ENCODE data around the gene CACUL1.

DNA sequence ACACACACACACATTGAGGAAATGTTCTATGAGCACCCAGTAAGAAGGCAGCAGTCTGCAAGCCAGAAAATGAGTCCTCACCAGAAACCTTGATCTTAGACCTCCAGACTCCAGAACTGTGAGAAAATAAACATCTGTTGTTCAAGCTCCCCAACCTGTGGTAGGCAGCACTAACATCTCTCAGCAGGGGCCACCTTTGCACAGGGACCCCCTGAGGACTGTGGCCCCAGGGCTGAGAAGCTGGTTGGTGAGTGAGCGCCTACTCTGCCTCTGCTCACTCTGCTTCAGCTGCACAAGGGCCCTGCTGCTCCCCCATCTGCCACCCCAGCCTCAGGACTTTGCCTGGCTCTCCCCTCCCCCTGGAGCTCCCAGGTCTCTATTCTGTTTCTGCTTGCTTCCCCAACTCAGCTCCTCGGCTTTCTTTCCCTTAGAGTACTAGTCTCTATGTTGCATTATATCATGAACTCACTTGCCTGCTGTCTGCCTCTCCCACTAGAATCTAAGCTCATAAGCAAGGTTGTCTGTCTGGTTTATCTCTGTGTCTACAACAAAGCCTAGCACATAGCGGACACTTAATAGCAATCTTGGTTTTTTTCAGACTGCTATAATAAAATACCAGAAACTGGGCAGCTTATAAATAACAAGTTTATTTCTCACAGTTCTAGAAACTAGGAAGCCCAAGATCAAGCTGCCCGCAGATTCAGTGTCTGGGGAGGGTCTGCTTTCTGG lies 118.9 kb downstream of the CACUL1 start:
- TF ChIP-seq, protein P1, sequence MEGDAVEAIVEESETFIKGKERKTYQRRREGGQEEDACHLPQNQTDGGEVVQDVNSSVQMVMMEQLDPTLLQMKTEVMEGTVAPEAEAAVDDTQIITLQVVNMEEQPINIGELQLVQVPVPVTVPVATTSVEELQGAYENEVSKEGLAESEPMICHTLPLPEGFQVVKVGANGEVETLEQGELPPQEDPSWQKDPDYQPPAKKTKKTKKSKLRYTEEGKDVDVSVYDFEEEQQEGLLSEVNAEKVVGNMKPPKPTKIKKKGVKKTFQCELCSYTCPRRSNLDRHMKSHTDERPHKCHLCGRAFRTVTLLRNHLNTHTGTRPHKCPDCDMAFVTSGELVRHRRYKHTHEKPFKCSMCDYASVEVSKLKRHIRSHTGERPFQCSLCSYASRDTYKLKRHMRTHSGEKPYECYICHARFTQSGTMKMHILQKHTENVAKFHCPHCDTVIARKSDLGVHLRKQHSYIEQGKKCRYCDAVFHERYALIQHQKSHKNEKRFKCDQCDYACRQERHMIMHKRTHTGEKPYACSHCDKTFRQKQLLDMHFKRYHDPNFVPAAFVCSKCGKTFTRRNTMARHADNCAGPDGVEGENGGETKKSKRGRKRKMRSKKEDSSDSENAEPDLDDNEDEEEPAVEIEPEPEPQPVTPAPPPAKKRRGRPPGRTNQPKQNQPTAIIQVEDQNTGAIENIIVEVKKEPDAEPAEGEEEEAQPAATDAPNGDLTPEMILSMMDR (IDR thresholded peaks at IDR 0.05; ENCODE audit: low read depth, low read length) = no peak
- no peak for TF ChIP-seq EZH2phosphoT487 (IDR thresholded peaks at IDR 0.05; ENCODE audit: low read depth)

Measured in OCI-LY3 (cell line).